SK-N-SH (cell line): ENCODE measurements around the gene MFSD11. TPM values are rescaled to one million over a fixed set of nuclear protein-coding genes. Genes with fewer than 3 reads are reported as not detected.
A peak's percentile ranks its signal among the peaks of the same experiment; 100 is the strongest.

Source experiments
- CTCF ChIA-PET: fragments of 300-600, 350-600 bp; formaldehyde crosslinking; extraction: SDS; loops from one replicate; lab custom pipeline; 2021; lab: Yijun Ruan, JAX
- POLR2A ChIA-PET: fragments of 350-600 bp; sonication (Branson Sonifier 250); formaldehyde crosslinking; extraction: SDS; loops from one replicate; lab custom pipeline; 2020; ENCODE audit warnings: antibody characterized with exemption, inconsistent platforms; lab: Yijun Ruan, JAX
- DNase-seq: peaks from one replicate; pipeline ENCODE4 v3.0.0; 2012
- H2AFZ ChIP-seq: fragments of 200-600 bp; sonication (generic); 2 replicates; pipeline ENCODE4 v1.8.1; 2016; ENCODE audit warnings: antibody characterized with exemption, mild to moderate bottlenecking, low read depth
- H3F3A ChIP-seq: fragments of 200-600 bp; sonication (generic); replicated peaks from 2 replicates; pipeline ENCODE3; 2016; ENCODE audit warnings: antibody characterized with exemption, mild to moderate bottlenecking; ENCODE audit not compliant: insufficient read depth
- H3K27ac ChIP-seq, 2 experiments: fragments of 200-500 bp in 1 of 2; fragments of 200-600 bp in 1 of 2; sonication (Bioruptor generic) in 1 of 2; sonication (generic), shearing (Covaris generic) in 1 of 2; 2 replicates each; pipeline versions ENCODE4 v1.5.1 to v1.6.1; 2014 to 2016; ENCODE audit warnings: low read depth in 2 of 2, inconsistent platforms in 1 of 2, low read length in 1 of 2, mild to moderate bottlenecking in 1 of 2, mixed read lengths in 1 of 2
- H3K27me3 ChIP-seq: fragments of 200-600 bp; sonication (generic), shearing (Covaris generic); 2 replicates; pipeline ENCODE4 v1.6.1; 2016; ENCODE audit warnings: mixed run types; ENCODE audit not compliant: insufficient read depth
- H3K36me3 ChIP-seq, 2 experiments: fragments of 200-500 bp in 1 of 2; fragments of 200-600 bp in 1 of 2; sonication (Bioruptor generic) in 1 of 2; sonication (generic) in 1 of 2; replicated peaks in 1 of 2; 2 replicates each; pipeline versions ENCODE3 to v1.5.1; 2014 to 2016; ENCODE audit warnings: low read length in 1 of 2, mild to moderate bottlenecking in 1 of 2; ENCODE audit not compliant: insufficient read depth in 2 of 2, control insufficient read depth in 1 of 2
- H3K4me1 ChIP-seq, 2 experiments: fragments of 200-500 bp in 1 of 2; fragments of 200-600 bp in 1 of 2; sonication (Bioruptor generic) in 1 of 2; sonication (generic), shearing (Covaris generic) in 1 of 2; 2 replicates each; pipeline versions ENCODE4 v1.5.1 to v1.6.1; 2014 to 2016; ENCODE audit warnings: low read depth in 1 of 2, low read length in 1 of 2, mixed run types in 1 of 2; ENCODE audit not compliant: insufficient read depth in 2 of 2, control insufficient read depth in 1 of 2
- H3K4me2 ChIP-seq: fragments of 200-600 bp; sonication (generic), shearing (Covaris generic); 2 replicates; pipeline ENCODE4 v1.6.1; 2017; ENCODE audit warnings: mixed run types
- H3K4me3 ChIP-seq, 2 experiments: fragments of 200-500 bp in 1 of 2; fragments of 200-600 bp in 1 of 2; sonication (Bioruptor generic) in 1 of 2; sonication (generic), shearing (Covaris generic) in 1 of 2; 2 replicates each; pipeline versions ENCODE4 v1.5.1 to v1.8.1; 2014 to 2016; ENCODE audit warnings: low read depth in 2 of 2, inconsistent platforms in 1 of 2, low read length in 1 of 2, mild to moderate bottlenecking in 1 of 2, mixed read lengths in 1 of 2, moderate library complexity in 1 of 2
- H3K79me2 ChIP-seq: fragments of 200-600 bp; sonication (generic); 2 replicates; pipeline ENCODE4 v1.8.1; 2017; ENCODE audit warnings: mild to moderate bottlenecking; ENCODE audit not compliant: insufficient read depth
- H3K9ac ChIP-seq: fragments of 200-600 bp; sonication (generic); 2 replicates; pipeline ENCODE4 v1.6.1; 2017; ENCODE audit warnings: mixed run types
- H3K9me2 ChIP-seq: fragments of 200-600 bp; sonication (generic); 2 replicates; pipeline ENCODE4 v1.6.1; 2017; ENCODE audit warnings: mixed run types
- H3K9me3 ChIP-seq: fragments of 200-600 bp; sonication (generic); 2 replicates; pipeline ENCODE4 v1.6.1; 2017; ENCODE audit warnings: mixed run types, mild to moderate bottlenecking, moderate library complexity
- H4K20me1 ChIP-seq: fragments of 200-600 bp; sonication (generic); 2 replicates; pipeline ENCODE4 v1.6.1; 2017; ENCODE audit warnings: mild to moderate bottlenecking, mixed run types; ENCODE audit not compliant: insufficient read depth
- CHD2 ChIP-seq: fragments of 150-350 bp; IDR thresholded peaks from 2 replicates; pipeline ENCODE4 v1.6.1; 2018; ENCODE audit warnings: low read length; ENCODE audit not compliant: partially characterized antibody
- ELF1 ChIP-seq: IDR thresholded peaks from 2 replicates; pipeline ENCODE4 v1.4.0; 2012
- EZH2phosphoT487 ChIP-seq: fragments of 200-600 bp; sonication (generic); IDR thresholded peaks from 2 replicates; pipeline ENCODE4 v1.6.1; 2017; ENCODE audit warnings: low read depth, mixed run types, mild to moderate bottlenecking, antibody characterized with exemption, moderate library complexity, borderline replicate concordance
- FOXM1 ChIP-seq: IDR thresholded peaks from 2 replicates; pipeline ENCODE4 v1.4.0; 2012; ENCODE audit warnings: low read depth, mild to moderate bottlenecking
- MXI1 ChIP-seq: IDR thresholded peaks from 2 replicates; pipeline ENCODE4 v1.6.1; 2012; ENCODE audit warnings: mild to moderate bottlenecking, low read depth, low read length, improper control_type of control experiment
- NFIC ChIP-seq: IDR thresholded peaks from 2 replicates; pipeline ENCODE4 v1.4.0; 2012; ENCODE audit warnings: borderline replicate concordance
- POLR2AphosphoS5 ChIP-seq: IDR thresholded peaks from 2 replicates; pipeline ENCODE4 v1.6.1; 2012; ENCODE audit warnings: low read depth, low read length
- RAD21 ChIP-seq: IDR thresholded peaks from 2 replicates; pipeline ENCODE4 v1.6.1; 2012; ENCODE audit warnings: mild to moderate bottlenecking, low read length
- RXRA ChIP-seq: IDR thresholded peaks from 2 replicates; pipeline ENCODE4 v1.4.0; 2012; ENCODE audit warnings: low read depth, mild to moderate bottlenecking, borderline replicate concordance
- SMC3 ChIP-seq: IDR thresholded peaks from 2 replicates; pipeline ENCODE4 v1.6.1; 2012; ENCODE audit warnings: low read depth, low read length, improper control_type of control experiment
- TAF1 ChIP-seq: IDR thresholded peaks from 2 replicates; pipeline ENCODE4 v1.6.1; 2012; ENCODE audit warnings: low read depth, mild to moderate bottlenecking, low read length, moderate library complexity, borderline replicate concordance
- WGBS: methylation state at CpG from one replicate; pipeline ENCODE4 v1.1.6; 2017; ENCODE audit warnings: low lambda C conversion rate; 5-methylcytosine and 5-hydroxymethylcytosine counted together
- polyA plus RNA-seq, 3 experiments: library from polyadenylated mRNA; depleted of rRNA; stranded (reverse); fragments of >200 nt; gene quantifications; 2 replicates each; pipeline ENCODE4 v1.2.3, GENCODE V29; 2012
- TF ChIP-seq, protein P1 (sequence below): fragments of 200-600 bp; sonication (generic); IDR thresholded peaks from 2 replicates; pipeline ENCODE4 v1.6.1; 2017; ENCODE audit warnings: antibody characterized with exemption, mild to moderate bottlenecking, moderate library complexity

Gene MFSD11
- polyA plus RNA-seq, 1 of the 3 experiments (the other 2 are of a cell fraction): 22.7 TPM

GRCh38 chr17:76816590-76817135, 78.7 kb downstream of the MFSD11 start:
- H3K9me3 ChIP-seq: no peaks in the 10 kb centered on the region
- H3K27ac ChIP-seq: no peak overlapping the region
- no peaks in the 10 kb centered on the region for H4K20me1 ChIP-seq
- ChIA-PET POLR2A (no interaction called here), CTCF (interaction anchor here (0.6 to 10.6 kb wide), 40 partner anchors 8 to 294 kb away, joined by 3 to 124 read pairs (median 4); partner anchors contain the start of gene MGAT5B)
- no peaks in the 10 kb centered on the region for H3K36me3 ChIP-seq
- no peak overlapping the region for H2AFZ ChIP-seq
- H3K4me3 ChIP-seq: no peak overlapping the region
- H3K4me1 ChIP-seq: peaks cover 0 to 14% of the 10 kb centered on the region in 2 experiments; a peak in 1 of 4 replicates
- peak; percentile 85 for DNase-seq
- no peaks in the 10 kb centered on the region for H3K9me2 ChIP-seq
- no peak overlapping the region for H3K4me2 ChIP-seq
- H3K27me3 ChIP-seq: peaks cover 12% of the 10 kb centered on the region; the same call in 1 of the 2 replicates
- TF ChIP-seq, protein P1, sequence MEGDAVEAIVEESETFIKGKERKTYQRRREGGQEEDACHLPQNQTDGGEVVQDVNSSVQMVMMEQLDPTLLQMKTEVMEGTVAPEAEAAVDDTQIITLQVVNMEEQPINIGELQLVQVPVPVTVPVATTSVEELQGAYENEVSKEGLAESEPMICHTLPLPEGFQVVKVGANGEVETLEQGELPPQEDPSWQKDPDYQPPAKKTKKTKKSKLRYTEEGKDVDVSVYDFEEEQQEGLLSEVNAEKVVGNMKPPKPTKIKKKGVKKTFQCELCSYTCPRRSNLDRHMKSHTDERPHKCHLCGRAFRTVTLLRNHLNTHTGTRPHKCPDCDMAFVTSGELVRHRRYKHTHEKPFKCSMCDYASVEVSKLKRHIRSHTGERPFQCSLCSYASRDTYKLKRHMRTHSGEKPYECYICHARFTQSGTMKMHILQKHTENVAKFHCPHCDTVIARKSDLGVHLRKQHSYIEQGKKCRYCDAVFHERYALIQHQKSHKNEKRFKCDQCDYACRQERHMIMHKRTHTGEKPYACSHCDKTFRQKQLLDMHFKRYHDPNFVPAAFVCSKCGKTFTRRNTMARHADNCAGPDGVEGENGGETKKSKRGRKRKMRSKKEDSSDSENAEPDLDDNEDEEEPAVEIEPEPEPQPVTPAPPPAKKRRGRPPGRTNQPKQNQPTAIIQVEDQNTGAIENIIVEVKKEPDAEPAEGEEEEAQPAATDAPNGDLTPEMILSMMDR: peak; percentile 93
- TF ChIP-seq EZH2phosphoT487 (no peak), MXI1 (no peak), TAF1 (no peak), RAD21 (peak; percentile 98), POLR2AphosphoS5 (no peak), ELF1 (no peak), NFIC (no peak), SMC3 (peak; percentile 89), FOXM1 (no peak), RXRA (no peak)
- no peak overlapping the region for H3K9ac ChIP-seq
- no peaks in the 10 kb centered on the region for H3F3A ChIP-seq
- no peaks in the 10 kb centered on the region for H3K79me2 ChIP-seq
- 25% methylated on average over 8 of the region's 8 CpGs for WGBS

DNA sequence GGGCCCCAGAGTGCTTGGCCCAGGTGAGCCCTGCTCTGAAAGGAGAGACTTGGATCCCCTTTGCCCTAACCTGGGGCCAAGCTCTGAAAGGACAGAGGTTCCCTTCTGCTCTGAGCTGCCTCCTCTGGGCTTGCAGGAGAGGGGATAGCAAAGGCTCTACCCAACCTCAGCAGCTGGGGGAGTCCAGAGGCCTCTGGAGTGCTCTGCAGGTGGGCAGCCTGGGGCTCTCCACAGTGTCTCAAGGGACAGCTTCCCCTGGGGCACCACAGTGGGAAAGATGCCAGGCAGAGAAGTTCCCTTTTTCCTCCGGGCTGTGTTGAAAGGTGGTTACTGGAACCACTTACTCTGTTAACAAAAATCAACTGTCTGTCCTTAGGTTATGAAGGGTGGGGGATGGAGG, 82.1 kb downstream of the MFSD11 start:
- Histone ChIP-seq H3K4me1 (peaks cover 0 to 14% of the 10 kb centered on the region in 2 experiments; a peak in 1 of 4 replicates), H3K36me3 (no peaks in the 10 kb centered on the region), H3K79me2 (no peaks in the 10 kb centered on the region), H3K9me3 (no peaks in the 10 kb centered on the region), H3K9ac (no peak overlapping the region), H3K27me3 (peaks cover 12% of the 10 kb centered on the region; the same call in 1 of the 2 replicates), H4K20me1 (no peaks in the 10 kb centered on the region), H3K4me2 (no peak overlapping the region), H3K9me2 (no peaks in the 10 kb centered on the region), H3K27ac (peak overlapping the region in 1 of 2 experiments; percentile 41; a peak in 2 of 4 replicates), H3K4me3 (no peak overlapping the region), H2AFZ (no peak overlapping the region), H3F3A (no peaks in the 10 kb centered on the region)
- 15% methylated on average over 1 of the region's 1 CpG for WGBS
- DNase-seq: peak; percentile 42
- ChIA-PET POLR2A (interaction anchor here (1.1 to 1.6 kb wide), 4 partner anchors 9 to 83 kb away, joined by 3 to 7 read pairs (median 4); partner anchors contain the start of genes MFSD11, MGAT5B and SRSF2), CTCF (interaction anchor here (0.6 to 10.6 kb wide), 9 partner anchors 13 to 427 kb away, joined by 3 to 124 read pairs (median 4); partner anchors contain the start of gene MGAT5B)
- TF ChIP-seq CHD2 (no peak), FOXM1 (no peak)
